ENCODE measurements around the gene GBE1. TPM values are rescaled to one million over a fixed set of nuclear protein-coding genes. Genes with fewer than 3 reads are reported as not detected.

GBE1 gene
- total RNA-seq, 4 donors from 2014 or later, result 22.2 to 27.8 (median 25.3) TPM

- H3K9me3 ChIP-seq, result no peaks in the 10 kb centered on the region
- H3K27me3 ChIP-seq, result no peaks in the 10 kb centered on the region
- WGBS, result 95% methylated on average over 2 of the region's 2 CpGs
- H3K4me3 ChIP-seq, result no peak overlapping the region
- no peak overlapping the region for H3K27ac ChIP-seq (replicated peaks in 1 of 4)
- TF ChIP-seq POLR2A (IDR thresholded peaks at IDR 0.05; ENCODE audit: low read depth), result no peak
- TF ChIP-seq CTCF (IDR thresholded peaks at IDR 0.05), result no peak
- TF ChIP-seq POLR2AphosphoS5 (IDR thresholded peaks at IDR 0.05), result no peak
- intact Hi-C loops (cut with DNase I), result no loop called here
- no peaks in the 10 kb centered on the region for H3K4me1 ChIP-seq
- DNase-seq (ENCODE audit: extremely low spot score), result no peak
- peaks cover 0 to 26% (median 4%) of the 10 kb centered on the region in 4 donors for H3K36me3 ChIP-seq
These were observed 66.1 kb downstream of the GBE1 start for GRCh38 chr3:81695302-81695701.

GRCh38 chr3:81694662-81695061 lies 66.8 kb downstream of the GBE1 start:
- Histone ChIP-seq H3K9me3 (no peaks in the 10 kb centered on the region), H3K36me3 (peaks cover 0 to 21% (median 1%) of the 10 kb centered on the region in 4 donors), H3K4me1 (no peaks in the 10 kb centered on the region), H3K27me3 (no peaks in the 10 kb centered on the region), H3K27ac (replicated peaks in 1 of 4) (no peak overlapping the region), H3K4me3 (no peak overlapping the region)
- intact Hi-C loops (cut with DNase I), result no loop called here
- WGBS, result 98% methylated on average over 5 of the region's 5 CpGs
- TF ChIP-seq EP300 (IDR thresholded peaks at IDR 0.05) (no peak), POLR2A (IDR thresholded peaks at IDR 0.05; ENCODE audit: low read depth) (no peak), CTCF (IDR thresholded peaks at IDR 0.05) (no peak), POLR2AphosphoS5 (IDR thresholded peaks at IDR 0.05) (no peak)
- no peak for DNase-seq (ENCODE audit: extremely low spot score)

- no peaks in the 10 kb centered on the region for H3K4me1 ChIP-seq
- H3K36me3 ChIP-seq, result peaks cover 0 to 11% (median 0%) of the 10 kb centered on the region in 4 donors
- 89% methylated on average over 1 of the region's 1 CpG for WGBS
- intact Hi-C loops (cut with DNase I), result no loop called here
- H3K9me3 ChIP-seq, result no peaks in the 10 kb centered on the region
- no peak for TF ChIP-seq POLR2A (IDR thresholded peaks at IDR 0.05; ENCODE audit: low read depth)
- no peak for TF ChIP-seq POLR2AphosphoS5 (IDR thresholded peaks at IDR 0.05)
- no peak for TF ChIP-seq EP300 (IDR thresholded peaks at IDR 0.05)
- TF ChIP-seq CTCF (IDR thresholded peaks at IDR 0.05), result no peak
- DNase-seq (ENCODE audit: extremely low spot score), result no peak
- no peak overlapping the region for H3K27ac ChIP-seq (replicated peaks in 1 of 4)
- H3K4me3 ChIP-seq, result no peak overlapping the region
- no peaks in the 10 kb centered on the region for H3K27me3 ChIP-seq
These were observed 68.7 kb downstream of the GBE1 start for GRCh38 chr3:81692766-81693165.

- WGBS, result 94% methylated on average over 7 of the region's 7 CpGs
- Histone ChIP-seq H3K27ac (replicated peaks in 1 of 4) (no peak overlapping the region), H3K4me3 (no peak overlapping the region), H3K36me3 (peaks cover 0 to 32% (median 0%) of the 10 kb centered on the region in 4 donors), H3K9me3 (no peaks in the 10 kb centered on the region), H3K27me3 (no peaks in the 10 kb centered on the region), H3K4me1 (no peaks in the 10 kb centered on the region)
- no peak for DNase-seq (ENCODE audit: extremely low spot score)
- intact Hi-C loops (cut with DNase I), result no loop called here
- TF ChIP-seq EP300 (IDR thresholded peaks at IDR 0.05) (no peak), POLR2AphosphoS5 (IDR thresholded peaks at IDR 0.05) (no peak), POLR2A (IDR thresholded peaks at IDR 0.05; ENCODE audit: low read depth) (no peak), CTCF (IDR thresholded peaks at IDR 0.05) (no peak)
These were observed 71.8 kb downstream of the GBE1 start for GRCh38 chr3:81689617-81690016.

GRCh38 chr3:81684751-81685395 lies 76.6 kb downstream of the GBE1 start:
- no peak for DNase-seq (ENCODE audit: extremely low spot score)
- 72% methylated on average over 4 of the region's 4 CpGs for WGBS
- TF ChIP-seq POLR2A (IDR thresholded peaks at IDR 0.05; ENCODE audit: low read depth) (no peak), POLR2AphosphoS5 (IDR thresholded peaks at IDR 0.05) (no peak), EP300 (IDR thresholded peaks at IDR 0.05) (no peak), CTCF (IDR thresholded peaks at IDR 0.05) (no peak)
- no peak overlapping the region for H3K4me3 ChIP-seq
- H3K27ac ChIP-seq (replicated peaks in 1 of 4), result no peak overlapping the region
- intact Hi-C loops (cut with DNase I), result no loop called here
- no peaks in the 10 kb centered on the region for H3K9me3 ChIP-seq
- H3K36me3 ChIP-seq, result peaks cover 0 to 22% (median 1%) of the 10 kb centered on the region in 4 donors
- H3K4me1 ChIP-seq, result no peaks in the 10 kb centered on the region
- no peaks in the 10 kb centered on the region for H3K27me3 ChIP-seq
